M059J (cell line): ENCODE results near the gene CD28. TPM values are rescaled to one million over a fixed set of nuclear protein-coding genes. Genes with fewer than 3 reads are reported as not detected.
A peak's percentile ranks its signal among the peaks of the same experiment; 100 is the strongest.

Experiments
- DNase-seq: peaks from one replicate; pipeline ENCODE4 v3.0.0-alpha.2; 2012; ENCODE audit warnings: low read depth
- total RNA-seq: library from RNA; depleted of rRNA; stranded (reverse); fragments of >200 nt; shearing (Covaris generic); gene quantifications from 2 replicates; pipeline ENCODE4 v1.2.3, GENCODE V29; 2014

CD28 gene
- total RNA-seq, 1 experiment from 2014 or later, result not detected

GRCh38 chr2:203715744-203716143 lies 9.3 kb downstream of the CD28 start:
- DNase-seq, result no peak

DNA sequence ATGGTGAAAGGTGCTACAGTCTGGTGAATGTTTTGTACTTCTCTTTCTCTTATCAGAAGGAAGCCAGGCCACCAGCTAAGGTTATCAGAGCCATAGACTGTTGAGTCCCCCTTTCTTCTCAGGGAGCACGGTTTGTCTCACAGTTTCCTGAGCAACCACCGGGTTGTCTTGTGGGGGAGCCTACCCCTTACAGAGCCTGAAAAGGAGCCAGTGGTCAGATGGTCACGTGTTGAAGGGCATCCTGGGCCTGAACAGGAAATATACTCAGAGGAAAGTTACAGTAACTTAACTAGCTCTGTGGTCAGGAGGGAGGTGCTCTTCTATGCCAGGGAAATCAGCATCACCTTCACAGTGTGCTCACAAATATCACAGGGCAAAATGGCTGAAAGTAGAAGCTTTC lies 11.6 kb downstream of the CD28 start:
- DNase-seq, result peak; percentile 72

GRCh38 chr2:203719456-203720410 lies 13.3 kb downstream of the CD28 start:
- DNase-seq, result no peak

- no peak for DNase-seq
Measured at GRCh38 chr2:203720915-203721672, 14.7 kb downstream of the CD28 start.

DNA sequence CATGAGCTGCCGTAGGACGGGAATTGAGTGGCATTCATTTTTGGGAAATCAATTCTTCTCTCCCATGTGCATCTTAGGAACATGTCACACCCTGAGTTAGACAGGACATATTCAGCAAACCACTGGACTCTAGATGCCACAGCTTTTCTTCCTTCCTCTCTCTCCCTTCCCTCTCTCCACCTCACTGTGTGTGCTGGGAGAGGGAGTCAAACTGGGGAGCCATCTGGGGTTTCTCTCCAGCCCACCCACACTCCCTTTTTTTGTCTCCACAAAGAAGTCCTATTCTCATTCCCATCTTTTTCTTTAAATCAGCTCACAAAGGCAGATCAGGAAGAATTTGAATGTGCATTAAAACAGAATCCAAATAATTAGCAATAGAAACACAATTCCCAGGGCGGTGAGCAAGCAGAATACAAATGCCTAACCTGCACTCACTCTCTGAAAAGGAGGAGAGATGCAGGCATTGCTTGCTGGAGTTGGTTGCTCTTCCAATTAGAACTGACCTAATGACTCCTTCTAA lies 15.4 kb downstream of the CD28 start:
- no peak for DNase-seq

GRCh38 chr2:203722411-203722810 lies 16.0 kb downstream of the CD28 start:
- peak; percentile 55 for DNase-seq

- no peak for DNase-seq
Measured at GRCh38 chr2:203728321-203728720, 21.9 kb downstream of the CD28 start.

GRCh38 chr2:203730076-203730729 lies 23.8 kb downstream of the CD28 start:
- peak; percentile 22 for DNase-seq

DNA sequence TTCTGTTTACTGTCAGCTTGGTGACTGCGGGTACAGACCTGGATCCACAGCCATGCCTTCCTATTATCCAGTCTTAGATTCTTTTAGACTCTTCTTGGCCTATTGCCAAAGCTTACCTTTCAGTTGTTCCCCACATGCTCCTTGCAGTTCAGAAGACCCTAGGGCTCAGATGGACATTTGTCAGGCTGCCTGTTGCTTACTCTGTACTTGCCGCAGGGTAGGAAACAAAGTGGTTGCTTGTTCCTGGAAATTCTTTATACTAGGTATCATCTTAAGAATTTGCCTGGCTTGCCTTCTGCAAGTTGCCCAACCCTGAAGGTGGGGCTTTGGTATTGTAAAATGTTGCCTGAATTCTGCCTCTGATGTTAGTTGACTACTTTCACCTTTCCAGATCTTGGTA lies 24.4 kb downstream of the CD28 start:
- no peak for DNase-seq

DNA sequence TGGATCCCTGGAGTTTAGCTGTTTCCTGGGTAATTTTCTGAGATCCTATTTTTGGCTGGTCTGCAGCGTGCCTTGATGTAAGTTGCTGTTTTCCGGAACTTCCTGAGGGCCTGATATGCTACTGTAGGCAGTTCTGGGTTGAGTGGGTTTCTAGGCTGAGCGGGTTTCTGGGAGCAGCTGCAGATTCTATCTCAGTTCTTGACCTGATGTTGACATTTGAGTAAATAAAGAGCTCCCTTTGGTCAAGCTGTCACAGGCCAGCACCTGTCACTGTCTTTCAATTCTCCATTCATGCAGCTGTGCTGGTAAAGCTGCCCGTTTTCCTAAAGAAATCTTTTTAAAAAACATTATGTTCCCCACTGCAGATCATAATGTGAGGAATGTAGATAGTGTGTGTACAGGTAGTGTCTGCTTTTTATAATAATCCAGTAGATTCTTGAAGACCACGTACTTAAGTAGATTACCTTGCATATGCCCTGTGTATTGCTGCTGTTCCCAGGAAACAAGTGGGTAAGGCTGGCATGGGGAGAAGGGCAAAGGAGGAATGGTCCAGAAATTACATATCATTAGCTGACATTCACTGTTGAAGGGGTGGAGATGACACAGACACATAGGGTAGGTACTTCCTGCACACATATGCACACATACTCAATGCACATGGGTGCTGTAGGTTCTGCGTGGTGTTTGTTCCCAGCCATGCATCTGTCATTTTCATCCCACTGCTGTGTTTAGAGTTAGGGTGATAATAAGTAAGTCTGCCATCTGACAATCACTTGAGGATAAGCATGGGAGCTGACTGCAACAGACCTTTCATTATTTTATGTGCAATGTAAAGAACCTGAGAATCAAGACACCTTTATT lies 25.9 kb downstream of the CD28 start:
- no peak for DNase-seq

DNA sequence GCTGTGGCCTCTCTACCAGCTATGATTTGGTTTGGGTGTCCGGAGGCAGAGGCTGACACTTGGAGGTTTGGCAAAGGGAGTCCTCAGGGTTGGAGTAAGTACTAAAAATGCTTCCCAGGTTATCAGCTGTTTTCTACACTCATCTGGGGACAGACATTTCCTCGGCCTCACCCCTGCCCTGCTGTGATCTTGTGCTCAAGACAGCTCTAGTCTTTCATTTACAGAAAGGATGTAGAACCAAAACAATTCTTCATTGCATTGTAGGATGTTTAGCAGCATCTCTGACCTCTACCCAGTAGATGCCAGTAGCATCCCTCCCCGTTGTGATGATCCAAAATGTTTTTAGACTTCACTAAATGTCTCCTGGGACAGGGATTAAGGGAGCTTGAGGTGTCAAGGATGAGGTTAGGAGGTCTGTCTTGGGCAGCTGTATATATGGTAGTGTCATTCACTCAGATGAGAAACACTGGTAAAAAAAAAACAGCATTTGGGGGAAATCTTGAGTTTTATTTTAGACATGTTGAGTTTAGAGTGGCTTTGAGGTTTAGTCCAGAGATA lies 26.6 kb downstream of the CD28 start:
- no peak for DNase-seq

- DNase-seq, result no peak
Measured at GRCh38 chr2:203733684-203734083, 27.2 kb downstream of the CD28 start.

GRCh38 chr2:203734276-203734983 lies 28.0 kb downstream of the CD28 start:
- DNase-seq, result no peak

DNA sequence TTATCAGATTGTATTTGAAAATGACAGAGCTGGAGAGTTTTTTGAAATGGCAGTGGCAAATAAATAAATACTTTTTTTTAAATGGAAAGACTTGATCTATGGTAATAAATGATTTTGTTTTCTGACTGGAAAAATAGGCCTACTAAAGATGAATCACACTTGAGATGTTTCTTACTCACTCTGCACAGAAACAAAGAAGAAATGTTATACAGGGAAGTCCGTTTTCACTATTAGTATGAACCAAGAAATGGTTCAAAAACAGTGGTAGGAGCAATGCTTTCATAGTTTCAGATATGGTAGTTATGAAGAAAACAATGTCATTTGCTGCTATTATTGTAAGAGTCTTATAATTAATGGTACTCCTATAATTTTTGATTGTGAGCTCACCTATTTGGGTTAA lies 30.9 kb downstream of the CD28 start:
- DNase-seq, result no peak

DNA sequence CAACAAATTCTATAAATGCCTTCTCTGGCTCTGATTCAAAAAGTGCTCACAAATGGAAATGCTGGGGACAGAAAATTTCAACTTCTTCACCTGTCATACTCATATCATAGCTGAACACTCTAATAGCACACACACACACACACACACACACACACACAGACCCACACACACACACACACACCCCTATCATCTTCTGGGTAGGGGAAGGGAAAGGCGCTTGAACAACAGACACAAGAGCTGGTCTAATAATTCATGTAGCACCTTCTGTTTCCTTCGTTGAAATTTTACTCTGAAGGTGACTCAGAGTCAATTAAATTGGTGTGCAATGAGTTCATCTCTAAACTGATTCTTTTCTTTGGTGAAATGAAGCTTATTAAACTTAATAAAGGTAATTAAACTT lies 32.9 kb downstream of the CD28 start:
- no peak for DNase-seq

GRCh38 chr2:203740871-203741281 lies 34.4 kb downstream of the CD28 start:
- peak; percentile 71 for DNase-seq

DNA sequence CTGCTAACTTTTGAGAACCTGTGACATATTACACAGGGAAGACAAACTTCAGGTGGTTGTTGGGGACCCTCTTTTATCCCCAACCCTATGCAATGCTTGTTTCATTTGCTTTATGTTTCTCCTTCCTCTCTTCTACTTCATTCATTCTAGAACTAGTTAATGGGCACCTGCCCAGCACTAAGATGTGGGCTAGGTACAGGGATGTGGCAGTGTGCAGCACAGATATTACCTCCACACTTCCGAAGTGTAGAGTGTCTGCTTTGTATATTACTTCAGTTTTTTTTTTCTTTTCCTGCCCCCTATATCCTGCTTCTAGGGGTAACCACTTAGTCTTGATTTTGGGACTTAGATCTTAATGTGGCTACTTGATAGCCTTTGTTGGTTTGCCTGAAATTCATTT lies 35.1 kb downstream of the CD28 start:
- no peak for DNase-seq

DNA sequence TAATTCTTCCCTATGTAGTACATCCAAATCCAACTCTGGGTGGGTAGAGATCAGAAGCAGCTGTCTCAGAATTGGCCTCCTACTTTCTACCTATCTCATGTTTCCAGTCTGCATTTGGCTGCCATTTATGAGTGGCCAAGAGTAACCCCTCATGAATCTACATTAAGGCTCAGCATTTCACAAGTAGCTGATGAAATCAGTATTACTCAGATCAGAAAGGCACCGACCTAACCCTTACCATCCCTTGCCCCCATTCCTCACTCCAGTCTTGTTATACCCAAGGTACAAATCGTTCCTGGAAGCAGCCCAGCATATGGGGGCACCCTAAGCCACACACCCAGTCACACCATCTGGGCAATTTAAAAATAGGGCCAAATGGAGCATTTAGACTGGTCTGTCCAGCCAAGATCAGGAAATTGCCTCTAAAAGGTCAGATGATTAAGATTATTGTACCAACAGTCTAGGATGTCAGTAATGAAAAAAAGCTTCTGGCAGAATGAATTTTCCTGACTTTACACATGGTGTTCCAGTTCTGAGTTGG lies 37.1 kb downstream of the CD28 start:
- peak; percentile 51 for DNase-seq

DNA sequence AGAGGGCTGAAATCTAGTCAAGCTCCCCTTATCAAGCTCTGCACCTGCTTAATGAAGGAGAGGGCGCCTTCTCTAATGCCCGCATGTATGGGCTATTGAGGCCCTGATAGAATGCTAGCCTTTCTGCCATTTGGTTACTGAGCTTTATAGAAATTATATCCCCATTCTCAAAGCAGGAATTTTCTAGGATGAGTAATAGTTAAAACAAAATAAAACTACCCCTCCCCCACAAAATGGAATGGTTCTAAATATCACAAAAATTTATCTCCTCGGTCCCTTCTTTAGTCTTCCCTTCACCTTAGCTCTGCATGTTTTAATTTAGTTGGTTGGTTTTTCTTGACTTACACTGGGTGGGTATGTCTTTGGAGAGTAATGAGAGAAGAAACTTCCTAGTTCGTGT lies 37.7 kb downstream of the CD28 start:
- DNase-seq, result peak; percentile 10

- no peak for DNase-seq
Measured at GRCh38 chr2:203745267-203745666, 38.8 kb downstream of the CD28 start.
